Testis (tissue), 3 donors: ENCODE results near the gene MGAT5. TPM values are rescaled to one million over a fixed set of nuclear protein-coding genes. Genes with fewer than 3 reads are reported as not detected.

Source experiments
- DNase-seq: peaks from one replicate; pipeline ENCODE4 v3.0.0-alpha.2; 2019
- H3K27ac ChIP-seq, 2 donors: fragments of 200-600 bp; sonication (generic); one replicate each; pipeline ENCODE4 v1.5.1; 2019
- H3K27me3 ChIP-seq: fragments of 200-600 bp; sonication (generic); one replicate; pipeline ENCODE4 v1.5.1; 2019
- H3K36me3 ChIP-seq: fragments of 200-600 bp; sonication (generic); one replicate; pipeline ENCODE4 v1.5.1; 2017; ENCODE audit warnings: low read depth; ENCODE audit errors: missing control alignments
- H3K4me1 ChIP-seq: fragments of 200-600 bp; sonication (generic); one replicate; pipeline ENCODE4 v1.5.1; 2019
- H3K4me3 ChIP-seq, 2 donors: fragments of 200-600 bp; sonication (generic); one replicate each; pipeline ENCODE4 v1.5.1; 2017 to 2019
- H3K9me3 ChIP-seq: fragments of 200-600 bp; sonication (generic); one replicate; pipeline ENCODE4 v1.5.1; 2017
- POLR2A ChIP-seq: fragments of 450-650 bp; IDR thresholded peaks from one replicate; pipeline ENCODE4 v1.6.1; 2017; ENCODE audit warnings: antibody characterized with exemption, mild to moderate bottlenecking, moderate library complexity
- WGBS, 2 donors: methylation state at CpG; one replicate each; pipeline ENCODE4 v1.1.5; 2018; 5-methylcytosine and 5-hydroxymethylcytosine counted together
- intact Hi-C: fragments of 100-400 bp; cut with DNase I; formaldehyde crosslinking; loops from one replicate; pipeline ENCODE4 v1.15.1; 2023; ENCODE audit warnings: low total_unique reads
- polyA plus RNA-seq: library from polyadenylated mRNA; stranded (reverse); fragments of 350-450 nt; fragmentation: Illumina TruSeq; extraction: RNeasy Lipid Tissue Mini Kit (QIAGEN cat#74804); gene quantifications from one replicate; pipeline ENCODE4 v1.2.3, GENCODE V29; 2014; ENCODE audit warnings: low read depth, low replicate concordance; ENCODE audit not compliant: insufficient read depth
- total RNA-seq, 2 donors: library from RNA; depleted of rRNA; stranded (reverse); fragments of >200 nt; gene quantifications; one replicate each; pipeline ENCODE4 v1.2.3, GENCODE V29; 2016
- TF ChIP-seq, protein P1 (sequence below), 3 experiments: fragments of 450-650 bp in 2 of 3; fragments of 200-600 bp in 1 of 3; sonication (generic) in 1 of 3; IDR thresholded peaks; one replicate each; pipeline ENCODE4 v1.5.1; 2016 to 2019; ENCODE audit warnings: antibody characterized with exemption in 3 of 3, mild to moderate bottlenecking in 2 of 3, moderate library complexity in 1 of 3

The MGAT5 gene
- total and polyA plus RNA-seq, 3 donors from 2014 or later, result 31.6 to 73.8 (median 64.5) TPM

DNA sequence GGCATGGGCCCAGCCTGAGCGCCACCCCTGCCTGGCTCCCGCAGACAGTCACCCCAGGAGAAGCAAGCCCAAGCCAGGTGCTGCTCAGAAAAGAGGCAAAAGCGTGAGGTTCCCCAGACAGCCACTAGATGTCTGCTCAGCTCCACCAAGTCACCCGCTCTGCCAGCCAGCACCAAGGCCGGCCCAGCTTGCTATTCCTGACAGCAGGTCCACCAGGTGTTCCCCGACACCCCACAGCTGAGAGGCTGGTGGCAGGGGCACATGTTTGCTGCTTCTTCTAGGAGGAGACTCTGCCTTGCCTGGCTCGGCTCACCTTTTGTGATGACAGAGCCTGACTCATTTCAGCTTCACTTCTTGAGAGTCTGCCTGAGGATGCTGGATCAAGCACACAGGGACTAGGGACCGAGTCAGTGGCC lies 206.7 kb downstream of the MGAT5 start:
- DNase-seq, result peak; percentile 86
- no peaks in the 10 kb centered on the region for H3K27me3 ChIP-seq
- H3K27ac ChIP-seq, result no peak overlapping the region
- no peaks in the 10 kb centered on the region for H3K9me3 ChIP-seq
- H3K36me3 ChIP-seq, result no peaks in the 10 kb centered on the region
- TF ChIP-seq, protein P1, sequence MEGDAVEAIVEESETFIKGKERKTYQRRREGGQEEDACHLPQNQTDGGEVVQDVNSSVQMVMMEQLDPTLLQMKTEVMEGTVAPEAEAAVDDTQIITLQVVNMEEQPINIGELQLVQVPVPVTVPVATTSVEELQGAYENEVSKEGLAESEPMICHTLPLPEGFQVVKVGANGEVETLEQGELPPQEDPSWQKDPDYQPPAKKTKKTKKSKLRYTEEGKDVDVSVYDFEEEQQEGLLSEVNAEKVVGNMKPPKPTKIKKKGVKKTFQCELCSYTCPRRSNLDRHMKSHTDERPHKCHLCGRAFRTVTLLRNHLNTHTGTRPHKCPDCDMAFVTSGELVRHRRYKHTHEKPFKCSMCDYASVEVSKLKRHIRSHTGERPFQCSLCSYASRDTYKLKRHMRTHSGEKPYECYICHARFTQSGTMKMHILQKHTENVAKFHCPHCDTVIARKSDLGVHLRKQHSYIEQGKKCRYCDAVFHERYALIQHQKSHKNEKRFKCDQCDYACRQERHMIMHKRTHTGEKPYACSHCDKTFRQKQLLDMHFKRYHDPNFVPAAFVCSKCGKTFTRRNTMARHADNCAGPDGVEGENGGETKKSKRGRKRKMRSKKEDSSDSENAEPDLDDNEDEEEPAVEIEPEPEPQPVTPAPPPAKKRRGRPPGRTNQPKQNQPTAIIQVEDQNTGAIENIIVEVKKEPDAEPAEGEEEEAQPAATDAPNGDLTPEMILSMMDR (IDR thresholded peaks at IDR 0.05), result peak; percentile 59 to 69 (median 61)
- TF ChIP-seq POLR2A, result no peak
- no peaks in the 10 kb centered on the region for H3K4me1 ChIP-seq
- 53 to 71% methylated on average over 6 to 8 of the region's 8 CpGs for WGBS, 2 donors
- no peak overlapping the region for H3K4me3 ChIP-seq
- intact Hi-C loops, result loop anchor here (10.0 kb wide), 1 partner anchor 434 kb away; no protein-coding TSS in a partner anchor

GRCh38 chr2:134461511-134461910 lies 207.6 kb downstream of the MGAT5 start:
- H3K27ac ChIP-seq, result no peak overlapping the region
- H3K36me3 ChIP-seq, result no peaks in the 10 kb centered on the region
- no peaks in the 10 kb centered on the region for H3K9me3 ChIP-seq
- 60 to 81% methylated on average over 1 to 6 of the region's 6 CpGs for WGBS, 2 donors
- no peaks in the 10 kb centered on the region for H3K4me1 ChIP-seq
- no peak for TF ChIP-seq POLR2A
- TF ChIP-seq, protein P1 (IDR thresholded peaks at IDR 0.05), result no peak
- H3K4me3 ChIP-seq, result no peak overlapping the region
- intact Hi-C loops, result loop anchor here (10.0 kb wide), 1 partner anchor 433 kb away; no protein-coding TSS in a partner anchor
- no peaks in the 10 kb centered on the region for H3K27me3 ChIP-seq
- no peak for DNase-seq

DNA sequence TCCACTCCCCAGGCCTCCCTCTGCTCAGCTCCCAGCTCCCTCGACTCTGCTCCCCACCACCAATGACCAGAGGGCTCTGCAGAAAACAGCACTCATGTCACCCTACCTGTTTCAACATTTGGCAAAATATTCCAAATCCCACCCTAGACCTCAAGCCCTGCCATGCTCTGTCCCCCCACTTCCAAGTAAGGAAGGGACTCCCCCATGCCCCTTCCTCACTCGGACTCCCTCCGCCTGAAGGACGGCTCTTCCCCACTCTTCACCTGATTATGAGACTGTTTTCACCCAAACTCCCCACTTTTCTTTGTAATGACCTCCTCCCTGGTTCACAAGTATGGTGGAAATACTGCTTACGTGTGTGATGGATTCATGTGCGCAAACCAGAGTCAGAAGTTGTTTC lies 208.4 kb downstream of the MGAT5 start:
- Histone ChIP-seq H3K27ac (no peak overlapping the region), H3K4me3 (no peak overlapping the region), H3K36me3 (no peaks in the 10 kb centered on the region), H3K9me3 (no peaks in the 10 kb centered on the region), H3K4me1 (no peaks in the 10 kb centered on the region), H3K27me3 (no peaks in the 10 kb centered on the region)
- 89 to 97% methylated on average over 6 of the region's 6 CpGs for WGBS, 2 donors
- TF ChIP-seq POLR2A, result no peak
- TF ChIP-seq, protein P1 (IDR thresholded peaks at IDR 0.05), result no peak
- DNase-seq, result no peak
- intact Hi-C loops, result loop anchor here (10.0 kb wide), 1 partner anchor 433 kb away; no protein-coding TSS in a partner anchor

DNA sequence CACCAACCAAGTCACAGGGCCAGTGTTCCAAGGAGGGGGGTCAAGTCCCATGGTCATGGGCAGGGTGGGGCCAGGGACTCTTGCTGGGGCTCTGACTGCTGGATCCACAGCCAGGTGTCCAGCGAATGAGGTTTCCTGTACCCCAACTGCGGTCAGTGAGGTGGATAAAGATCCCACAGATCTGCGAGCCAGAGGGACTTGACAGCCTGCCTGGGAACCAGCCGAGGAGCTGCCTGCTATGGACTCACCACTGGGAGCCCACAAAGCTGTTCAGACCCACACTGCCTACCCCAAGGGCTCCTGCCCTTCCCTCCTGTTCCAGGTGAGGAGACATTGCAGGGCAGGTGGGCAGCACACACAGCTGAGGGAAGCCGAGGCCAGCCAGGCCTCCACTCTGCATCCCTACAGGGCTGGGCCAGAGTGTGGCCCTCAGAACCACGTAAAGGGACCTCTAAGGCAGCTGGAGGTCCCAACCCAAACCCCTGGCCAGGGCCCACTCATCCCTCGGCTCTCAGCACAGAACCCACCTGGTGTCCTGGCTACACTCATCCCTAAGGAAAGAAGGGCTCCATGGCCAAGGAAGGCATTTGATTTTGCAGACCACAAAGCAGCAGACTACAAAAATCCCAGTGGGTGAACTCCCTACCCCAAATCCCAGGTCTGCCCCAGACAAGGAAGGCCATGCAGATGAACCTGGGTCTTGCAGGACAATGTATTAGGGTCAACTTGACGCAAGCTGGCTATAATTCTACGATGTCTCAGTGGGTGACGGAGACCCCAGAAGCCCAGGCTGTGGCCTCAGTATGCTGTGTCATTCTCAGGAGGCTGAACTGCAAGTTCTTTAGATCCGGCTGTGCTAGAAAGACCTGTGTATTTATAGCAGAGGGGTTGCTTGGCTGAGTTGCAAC lies 209.2 kb downstream of the MGAT5 start:
- intact Hi-C loops, result loop anchor here (10.0 kb wide), 1 partner anchor 432 kb away; no protein-coding TSS in a partner anchor
- Histone ChIP-seq H3K9me3 (no peaks in the 10 kb centered on the region), H3K4me3 (no peak overlapping the region), H3K27ac (no peak overlapping the region), H3K27me3 (no peaks in the 10 kb centered on the region), H3K4me1 (no peaks in the 10 kb centered on the region), H3K36me3 (no peaks in the 10 kb centered on the region)
- 67 to 97% methylated on average over 1 to 11 of the region's 11 CpGs for WGBS, 2 donors
- DNase-seq, result no peak
- TF ChIP-seq POLR2A, result no peak

DNA sequence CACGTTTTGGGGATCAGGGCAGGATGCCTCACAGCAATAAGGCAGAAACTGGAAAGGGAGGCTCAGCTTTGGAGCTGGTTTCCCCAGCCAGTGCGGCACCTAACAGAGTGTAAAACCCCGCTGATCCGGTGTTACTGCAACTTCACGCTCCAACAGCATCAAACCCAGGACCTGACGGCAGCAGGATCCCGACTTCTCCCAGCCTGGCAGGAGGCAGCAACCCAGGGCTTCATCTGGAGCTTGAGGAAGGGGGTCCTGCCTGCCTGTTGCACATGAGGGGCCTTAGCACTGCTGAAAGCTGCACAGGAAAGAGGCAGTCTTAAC lies 209.8 kb downstream of the MGAT5 start:
- Histone ChIP-seq H3K9me3 (no peaks in the 10 kb centered on the region), H3K36me3 (no peaks in the 10 kb centered on the region), H3K27me3 (no peaks in the 10 kb centered on the region), H3K4me3 (no peak overlapping the region), H3K27ac (no peak overlapping the region), H3K4me1 (no peaks in the 10 kb centered on the region)
- DNase-seq, result no peak
- intact Hi-C loops, result loop anchor here (10.0 kb wide), 1 partner anchor 431 kb away; no protein-coding TSS in a partner anchor
- WGBS, 2 donors, result 96 to 100% methylated on average over 6 to 7 of the region's 7 CpGs
- TF ChIP-seq, protein P1 (IDR thresholded peaks at IDR 0.05), result no peak
- TF ChIP-seq POLR2A, result no peak
